SU-DHL-6 (cell line): ENCODE data around the gene CLMP.

Experiments used
- H2AFZ ChIP-seq: fragments of 200-600 bp; sonication (generic); 2 replicates; pipeline ENCODE4 v1.6.1; 2014; ENCODE audit warnings: low read depth, mild to moderate bottlenecking, moderate library complexity, mixed read lengths, antibody characterized with exemption, low read length; ENCODE audit not compliant: severe bottlenecking
- H3F3A ChIP-seq: fragments of 200-600 bp; shearing (Covaris generic); 2 replicates; pipeline ENCODE4 v1.6.0; 2016; ENCODE audit warnings: antibody characterized with exemption, mild to moderate bottlenecking; ENCODE audit not compliant: insufficient read depth
- H3K27ac ChIP-seq: fragments of 200-600 bp; sonication (generic); 2 replicates; pipeline ENCODE4 v1.5.1; 2016; ENCODE audit warnings: low read depth, mild to moderate bottlenecking, low read length, moderate library complexity, mixed read lengths
- H3K27me3 ChIP-seq: fragments of 200-600 bp; sonication (generic), shearing (Covaris generic); 2 replicates; pipeline ENCODE4 v1.6.0; 2014; ENCODE audit warnings: mild to moderate bottlenecking, low read length
- H3K36me3 ChIP-seq: fragments of 200-600 bp; sonication (generic); 2 replicates; pipeline ENCODE4 v1.6.1; 2014; ENCODE audit warnings: mild to moderate bottlenecking, low read length, mixed read lengths
- H3K4me2 ChIP-seq: fragments of 300-600, 200-600 bp; shearing (Covaris generic), sonication (generic); 2 replicates; pipeline ENCODE4 v1.6.0; 2014; ENCODE audit warnings: low read length, low read depth, mild to moderate bottlenecking; ENCODE audit not compliant: poor library complexity, severe bottlenecking
- H3K4me3 ChIP-seq: fragments of 200-600 bp; sonication (generic); 2 replicates; pipeline ENCODE4 v1.5.1; 2014; ENCODE audit warnings: antibody characterized with exemption, low read length, mild to moderate bottlenecking, mixed read lengths; ENCODE audit not compliant: insufficient read depth, poor library complexity, severe bottlenecking
- H3K79me2 ChIP-seq: fragments of 200-600 bp; sonication (generic); 2 replicates; pipeline ENCODE4 v1.6.1; 2014; ENCODE audit warnings: mild to moderate bottlenecking, low read length, moderate library complexity; ENCODE audit not compliant: insufficient read depth
- H3K9ac ChIP-seq: fragments of 200-600 bp; sonication (generic); 2 replicates; pipeline ENCODE4 v1.7.0; 2014; ENCODE audit warnings: mild to moderate bottlenecking, low read length
- H3K9me2 ChIP-seq: fragments of 200-600 bp; sonication (generic); replicated peaks from 2 replicates; pipeline ENCODE4 v1.6.1; 2014; ENCODE audit warnings: low read length; ENCODE audit not compliant: insufficient read depth
- H3K9me3 ChIP-seq: fragments of 200-600 bp; sonication (generic); 2 replicates; pipeline ENCODE4 v1.6.1; 2014; ENCODE audit warnings: low read length, mixed read lengths; ENCODE audit not compliant: insufficient read depth
- H4K20me1 ChIP-seq: fragments of 200-600 bp; sonication (generic); 2 replicates; pipeline ENCODE4 v1.6.1; 2014; ENCODE audit warnings: low read depth, mild to moderate bottlenecking, antibody characterized with exemption, low read length, moderate library complexity, mixed read lengths
- CTCF ChIP-seq: fragments of 200-600 bp; sonication (generic); IDR thresholded peaks from one replicate; pipeline ENCODE4 v1.5.1; 2017; ENCODE audit warnings: antibody characterized with exemption, mild to moderate bottlenecking, low read length, moderate library complexity; ENCODE audit not compliant: insufficient read depth, poor library complexity, severe bottlenecking
- EZH2phosphoT487 ChIP-seq: fragments of 200-600 bp; sonication (generic), shearing (Covaris generic); conservative IDR thresholded peaks from 2 replicates; pipeline ENCODE4 v1.6.1; 2018; ENCODE audit warnings: mild to moderate bottlenecking, antibody characterized with exemption, low read length, moderate library complexity, mixed read lengths

Gene CLMP

DNA sequence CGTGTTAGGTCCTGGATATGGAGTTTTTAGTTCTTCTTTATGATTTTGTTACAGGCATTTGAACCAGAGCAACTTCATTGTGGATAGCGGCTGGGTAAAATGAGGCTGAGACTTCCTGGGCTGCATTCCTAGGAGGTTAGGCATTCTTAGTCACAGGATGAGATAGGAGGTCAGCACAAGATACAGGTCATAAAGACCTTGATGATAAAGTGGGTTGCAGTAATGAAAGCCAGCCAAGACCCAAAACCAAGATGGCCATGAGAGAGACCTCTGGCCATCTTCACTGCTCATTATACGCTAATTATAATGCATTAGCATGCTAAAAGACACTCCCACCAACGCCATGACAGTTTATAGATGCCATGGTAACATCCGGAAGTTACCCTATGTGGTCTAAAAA is 23.4 kb upstream of the CLMP start:
- Histone ChIP-seq H3K36me3 (no peaks in the 10 kb centered on the region), H2AFZ (no peak overlapping the region), H3K27me3 (no peaks in the 10 kb centered on the region), H3K79me2 (no peaks in the 10 kb centered on the region), H3K9ac (no peak overlapping the region), H3K4me2 (no peak overlapping the region), H3F3A (no peaks in the 10 kb centered on the region), H3K9me2 (no peaks in the 10 kb centered on the region), H3K9me3 (no peaks in the 10 kb centered on the region), H3K4me3 (no peak overlapping the region), H4K20me1 (no peaks in the 10 kb centered on the region), H3K27ac (no peak overlapping the region)
- TF ChIP-seq CTCF = no peak
- TF ChIP-seq EZH2phosphoT487 = no peak

DNA sequence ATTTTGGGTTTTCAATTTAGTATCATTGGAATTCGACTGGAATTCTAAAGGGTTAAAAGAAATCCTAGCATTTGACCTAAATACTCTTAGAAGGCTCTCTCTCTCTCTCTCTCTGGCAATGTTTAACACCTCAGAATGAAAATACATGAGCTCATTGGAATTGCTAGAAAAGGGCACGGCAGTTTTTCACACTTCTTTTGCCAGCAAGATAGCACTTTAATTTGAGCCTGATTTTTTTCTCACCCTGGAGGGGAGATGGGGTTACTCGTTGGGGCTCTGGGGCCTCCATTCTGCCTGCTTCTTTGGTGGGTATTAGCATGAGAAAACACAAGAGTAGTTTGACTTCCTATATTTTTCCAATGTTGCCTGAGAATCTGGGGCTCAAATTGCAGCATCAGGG is 22.8 kb upstream of the CLMP start:
- Histone ChIP-seq H3K27me3 (no peaks in the 10 kb centered on the region), H3K9me3 (no peaks in the 10 kb centered on the region), H3K4me3 (no peak overlapping the region), H3K4me2 (no peak overlapping the region), H2AFZ (no peak overlapping the region), H3K27ac (no peak overlapping the region), H4K20me1 (no peaks in the 10 kb centered on the region), H3K36me3 (no peaks in the 10 kb centered on the region), H3K9me2 (no peaks in the 10 kb centered on the region), H3K79me2 (no peaks in the 10 kb centered on the region), H3F3A (no peaks in the 10 kb centered on the region), H3K9ac (no peak overlapping the region)
- no peak for TF ChIP-seq CTCF
- TF ChIP-seq EZH2phosphoT487 = no peak

- Histone ChIP-seq H3K36me3 (no peaks in the 10 kb centered on the region), H3K27me3 (no peaks in the 10 kb centered on the region), H4K20me1 (no peaks in the 10 kb centered on the region), H3K79me2 (no peaks in the 10 kb centered on the region), H3F3A (no peaks in the 10 kb centered on the region), H3K9me3 (no peaks in the 10 kb centered on the region), H3K4me2 (no peak overlapping the region), H3K9ac (no peak overlapping the region), H2AFZ (no peak overlapping the region), H3K27ac (no peak overlapping the region), H3K9me2 (no peaks in the 10 kb centered on the region), H3K4me3 (no peak overlapping the region)
- TF ChIP-seq CTCF (no peak), EZH2phosphoT487 (no peak)
Observed at GRCh38 chr11:123216249-123216648, 21.2 kb upstream of the CLMP start.

GRCh38 chr11:123214940-123215339 is 19.9 kb upstream of the CLMP start:
- H3K4me2 ChIP-seq = no peak overlapping the region
- no peaks in the 10 kb centered on the region for H3K27me3 ChIP-seq
- no peaks in the 10 kb centered on the region for H3K9me3 ChIP-seq
- no peak overlapping the region for H3K9ac ChIP-seq
- H3F3A ChIP-seq = no peaks in the 10 kb centered on the region
- no peaks in the 10 kb centered on the region for H4K20me1 ChIP-seq
- no peak overlapping the region for H3K27ac ChIP-seq
- no peak overlapping the region for H2AFZ ChIP-seq
- no peak for TF ChIP-seq CTCF
- no peak for TF ChIP-seq EZH2phosphoT487
- no peak overlapping the region for H3K4me3 ChIP-seq
- H3K79me2 ChIP-seq = no peaks in the 10 kb centered on the region
- no peaks in the 10 kb centered on the region for H3K36me3 ChIP-seq
- H3K9me2 ChIP-seq = no peaks in the 10 kb centered on the region
